Astrocyte (in vitro differentiated cells and primary cell): Measurements from ENCODE around the gene OR2L2. TPM values are rescaled to one million over a fixed set of nuclear protein-coding genes. Genes with fewer than 3 reads are reported as not detected.

Experiments used
- DNase-seq: peaks from one replicate; pipeline ENCODE4 v3.0.0-alpha.2; 2010; ENCODE audit warnings: low read depth
- FAIRE-seq: peaks from 2 replicates; lab custom pipeline; 2011; peaks lifted over from hg19 to GRCh38; lab: Jason Lieb, UNC
- H2AFZ ChIP-seq: 2 replicates; pipeline ENCODE4 v1.6.0; 2012; ENCODE audit warnings: low read depth, low read length, inconsistent platforms
- H3K27ac ChIP-seq: 2 replicates; pipeline ENCODE4 v1.5.1; 2011; ENCODE audit warnings: low read depth, low read length, inconsistent platforms
- H3K27me3 ChIP-seq: 2 replicates; pipeline ENCODE4 v1.6.0; 2011; ENCODE audit warnings: low read length, inconsistent platforms; ENCODE audit not compliant: insufficient read depth
- H3K36me3 ChIP-seq: 2 replicates; pipeline ENCODE4 v1.5.1; 2011; ENCODE audit warnings: low read length, inconsistent platforms; ENCODE audit not compliant: insufficient read depth
- H3K4me1 ChIP-seq: 2 replicates; pipeline ENCODE4 v1.5.1; 2011; ENCODE audit warnings: low read length, inconsistent platforms; ENCODE audit not compliant: insufficient read depth
- H3K4me2 ChIP-seq: 2 replicates; pipeline ENCODE4 v1.6.0; 2012; ENCODE audit warnings: low read length, inconsistent platforms
- H3K4me3 ChIP-seq: 2 replicates; pipeline ENCODE4 v1.5.1; 2011; ENCODE audit warnings: low read depth, mild to moderate bottlenecking, low read length, inconsistent platforms; ENCODE audit not compliant: insufficient read depth
- H3K79me2 ChIP-seq: 2 replicates; pipeline ENCODE4 v1.6.0; 2012; ENCODE audit warnings: mild to moderate bottlenecking, low read length, inconsistent platforms; ENCODE audit not compliant: insufficient read depth
- H3K9ac ChIP-seq: 2 replicates; pipeline ENCODE4 v1.6.0; 2012; ENCODE audit warnings: mild to moderate bottlenecking, low read length, inconsistent platforms
- H3K9me3 ChIP-seq: 2 replicates; pipeline ENCODE4 v1.5.1; 2012; ENCODE audit warnings: low read depth, mild to moderate bottlenecking, low read length, inconsistent platforms; ENCODE audit not compliant: insufficient read depth
- H4K20me1 ChIP-seq: 2 replicates; pipeline ENCODE4 v1.6.0; 2012; ENCODE audit warnings: low read length, inconsistent platforms; ENCODE audit not compliant: insufficient read depth
- H3K27ac Mint-ChIP-seq: one replicate; pipeline ENCODE4 v1.8.0; 2021; ENCODE audit warnings: mild to moderate bottlenecking, mixed read lengths; ENCODE audit not compliant: unreplicated experiment
- H3K27me3 Mint-ChIP-seq: one replicate; pipeline ENCODE4 v1.8.0; 2021; ENCODE audit warnings: low read depth, mixed read lengths; ENCODE audit not compliant: unreplicated experiment
- H3K36me3 Mint-ChIP-seq: one replicate; pipeline ENCODE4 v1.8.0; 2021; ENCODE audit warnings: low read depth, mixed read lengths; ENCODE audit not compliant: unreplicated experiment
- H3K4me1 Mint-ChIP-seq: one replicate; pipeline ENCODE4 v1.8.0; 2021; ENCODE audit warnings: low read depth, mixed read lengths; ENCODE audit not compliant: unreplicated experiment
- H3K4me3 Mint-ChIP-seq: one replicate; pipeline ENCODE4 v1.8.0; 2021; ENCODE audit warnings: mild to moderate bottlenecking, moderate library complexity, mixed read lengths; ENCODE audit not compliant: unreplicated experiment
- H3K9me3 Mint-ChIP-seq: one replicate; pipeline ENCODE4 v1.8.0; 2021; ENCODE audit warnings: mild to moderate bottlenecking, mixed read lengths; ENCODE audit not compliant: unreplicated experiment
- EZH2 ChIP-seq: IDR thresholded peaks from 2 replicates; pipeline ENCODE4 v1.6.1; 2012; ENCODE audit warnings: mild to moderate bottlenecking, low read length, inconsistent platforms; ENCODE audit not compliant: insufficient read depth
- total RNA-seq: library from RNA; stranded (reverse); gene quantifications from 2 replicates; pipeline ENCODE4 v1.2.1, GENCODE V29; 2021
- TF ChIP-seq, protein P1 (sequence below): IDR thresholded peaks from 2 replicates; pipeline ENCODE4 v1.5.1; 2011; ENCODE audit warnings: low read depth, mild to moderate bottlenecking, inconsistent platforms, low read length, moderate library complexity; ENCODE audit not compliant: insufficient read depth

Gene OR2L2
- total RNA-seq, 1 donor from 2014 or later, result not detected

- H3K27me3 Mint-ChIP-seq, result no peaks in the 10 kb centered on the region
These were observed 15.3 kb downstream of the OR2L2 start for GRCh38 chr1:248045209-248045608.

GRCh38 chr1:248046536-248046935 is 16.7 kb downstream of the OR2L2 start, which contains the start of gene OR2L3:
Gene OR2L3 (plus strand): TSS chr1:248046836. CDS start chr1:248060682, 13,846 bp downstream.
- H3K9me3 Mint-ChIP-seq, result peaks cover 2% of the 10 kb centered on the region
- no peak for FAIRE-seq
- no peaks in the 10 kb centered on the region for H3K36me3 ChIP-seq

More at GRCh38 chr1:248045209-248045608, 15.3 kb downstream of the OR2L2 start:
- no peaks in the 10 kb centered on the region for H3K36me3 Mint-ChIP-seq
- H3K27ac ChIP-seq, result no peak overlapping the region
- no peak overlapping the region for H3K4me3 Mint-ChIP-seq
- DNase-seq, result no peak
- no peak overlapping the region for H3K4me3 ChIP-seq
- H3K9me3 ChIP-seq, result peaks cover 10% of the 10 kb centered on the region
- no peak overlapping the region for H3K4me2 ChIP-seq
- H3K9me3 Mint-ChIP-seq, result peaks cover 2% of the 10 kb centered on the region
- no peak for FAIRE-seq
- H3K27me3 ChIP-seq, result no peaks in the 10 kb centered on the region
- H3K9ac ChIP-seq, result no peak overlapping the region
- no peaks in the 10 kb centered on the region for H3K36me3 ChIP-seq
- no peaks in the 10 kb centered on the region for H3K4me1 ChIP-seq
- no peaks in the 10 kb centered on the region for H3K4me1 Mint-ChIP-seq
- TF ChIP-seq, protein P1, sequence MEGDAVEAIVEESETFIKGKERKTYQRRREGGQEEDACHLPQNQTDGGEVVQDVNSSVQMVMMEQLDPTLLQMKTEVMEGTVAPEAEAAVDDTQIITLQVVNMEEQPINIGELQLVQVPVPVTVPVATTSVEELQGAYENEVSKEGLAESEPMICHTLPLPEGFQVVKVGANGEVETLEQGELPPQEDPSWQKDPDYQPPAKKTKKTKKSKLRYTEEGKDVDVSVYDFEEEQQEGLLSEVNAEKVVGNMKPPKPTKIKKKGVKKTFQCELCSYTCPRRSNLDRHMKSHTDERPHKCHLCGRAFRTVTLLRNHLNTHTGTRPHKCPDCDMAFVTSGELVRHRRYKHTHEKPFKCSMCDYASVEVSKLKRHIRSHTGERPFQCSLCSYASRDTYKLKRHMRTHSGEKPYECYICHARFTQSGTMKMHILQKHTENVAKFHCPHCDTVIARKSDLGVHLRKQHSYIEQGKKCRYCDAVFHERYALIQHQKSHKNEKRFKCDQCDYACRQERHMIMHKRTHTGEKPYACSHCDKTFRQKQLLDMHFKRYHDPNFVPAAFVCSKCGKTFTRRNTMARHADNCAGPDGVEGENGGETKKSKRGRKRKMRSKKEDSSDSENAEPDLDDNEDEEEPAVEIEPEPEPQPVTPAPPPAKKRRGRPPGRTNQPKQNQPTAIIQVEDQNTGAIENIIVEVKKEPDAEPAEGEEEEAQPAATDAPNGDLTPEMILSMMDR, result no peak
- no peak for TF ChIP-seq EZH2
- no peaks in the 10 kb centered on the region for H3K79me2 ChIP-seq
- H4K20me1 ChIP-seq, result no peaks in the 10 kb centered on the region
- no peak overlapping the region for H2AFZ ChIP-seq
- no peak overlapping the region for H3K27ac Mint-ChIP-seq

DNA sequence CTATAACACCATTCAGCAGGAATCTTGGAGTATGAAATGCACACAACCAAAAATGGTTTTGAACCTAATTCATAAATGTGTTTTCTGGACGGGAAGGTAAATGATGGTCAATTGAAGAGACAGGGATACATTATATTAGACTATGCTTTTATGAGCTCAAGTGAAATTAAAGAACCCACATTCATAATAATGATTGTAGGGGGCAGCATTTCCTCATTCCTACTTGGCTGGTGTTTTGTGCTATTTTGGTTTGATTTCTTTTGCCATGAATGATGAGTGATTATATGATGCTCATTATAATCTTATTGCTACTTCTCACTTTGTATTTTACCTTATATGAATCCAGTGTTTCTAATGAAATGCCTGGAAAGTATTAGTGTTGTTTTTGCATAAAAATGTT is 17.1 kb downstream of the OR2L2 start:
- Mint-ChIP-seq H3K27me3 (no peaks in the 10 kb centered on the region), H3K4me3 (no peak overlapping the region), H3K9me3 (peaks cover 2% of the 10 kb centered on the region), H3K27ac (no peak overlapping the region), H3K4me1 (no peaks in the 10 kb centered on the region), H3K36me3 (no peaks in the 10 kb centered on the region)
- Histone ChIP-seq H3K27me3 (no peaks in the 10 kb centered on the region), H2AFZ (no peak overlapping the region), H4K20me1 (no peaks in the 10 kb centered on the region), H3K9me3 (peaks cover 10% of the 10 kb centered on the region), H3K4me3 (no peak overlapping the region), H3K4me1 (no peaks in the 10 kb centered on the region), H3K27ac (no peak overlapping the region), H3K36me3 (no peaks in the 10 kb centered on the region), H3K4me2 (no peak overlapping the region), H3K79me2 (no peaks in the 10 kb centered on the region), H3K9ac (no peak overlapping the region)
- DNase-seq (no peak), FAIRE-seq (no peak)
- TF ChIP-seq, protein P1, result no peak
- no peak for TF ChIP-seq EZH2

More at GRCh38 chr1:248046536-248046935, 16.7 kb downstream of the OR2L2 start, which contains the start of gene OR2L3:
- peaks cover 10% of the 10 kb centered on the region for H3K9me3 ChIP-seq
- no peak for TF ChIP-seq EZH2
- TF ChIP-seq, protein P1, result no peak
- H3K36me3 Mint-ChIP-seq, result no peaks in the 10 kb centered on the region
- H3K27me3 ChIP-seq, result no peaks in the 10 kb centered on the region
- H3K27ac Mint-ChIP-seq, result no peak within 1 kb of the TSS
- H3K27me3 Mint-ChIP-seq, result no peaks in the 10 kb centered on the region
- no peak within 1 kb of the TSS for H3K4me3 Mint-ChIP-seq
- no peaks in the 10 kb centered on the region for H3K4me1 Mint-ChIP-seq
- no peaks in the 10 kb centered on the region for H3K79me2 ChIP-seq
- H3K27ac ChIP-seq, result no peak within 1 kb of the TSS
- DNase-seq, result no peak
- no peak within 1 kb of the TSS for H3K4me3 ChIP-seq
- no peak within 1 kb of the TSS for H3K9ac ChIP-seq
- no peak within 1 kb of the TSS for H3K4me2 ChIP-seq
- H2AFZ ChIP-seq, result no peak within 1 kb of the TSS
- H4K20me1 ChIP-seq, result no peaks in the 10 kb centered on the region
- no peaks in the 10 kb centered on the region for H3K4me1 ChIP-seq
